HG02943 (cell line): ENCODE measurements around the gene HAPLN2.
"Not testable (repeated sequence)": the region's sequence is repeated elsewhere in the genome, so short reads cannot be mapped to it uniquely, and the experiment has no call there.

Experiments used
- ATAC-seq: cut with Tn5 transposase; IDR thresholded peaks from one replicate; pipeline ENCODE4 v1.9.1; 2021; ENCODE audit warnings: mild to moderate bottlenecking, low read depth, moderate library complexity; ENCODE audit not compliant: unreplicated experiment

Gene HAPLN2

GRCh38 chr1:156616463-156616862, 2.8 kb upstream of the HAPLN2 start:
- no peak for ATAC-seq

- ATAC-seq, result no peak
Observed at GRCh38 chr1:156619582-156619955, 354 bp downstream of the HAPLN2 start.

DNA sequence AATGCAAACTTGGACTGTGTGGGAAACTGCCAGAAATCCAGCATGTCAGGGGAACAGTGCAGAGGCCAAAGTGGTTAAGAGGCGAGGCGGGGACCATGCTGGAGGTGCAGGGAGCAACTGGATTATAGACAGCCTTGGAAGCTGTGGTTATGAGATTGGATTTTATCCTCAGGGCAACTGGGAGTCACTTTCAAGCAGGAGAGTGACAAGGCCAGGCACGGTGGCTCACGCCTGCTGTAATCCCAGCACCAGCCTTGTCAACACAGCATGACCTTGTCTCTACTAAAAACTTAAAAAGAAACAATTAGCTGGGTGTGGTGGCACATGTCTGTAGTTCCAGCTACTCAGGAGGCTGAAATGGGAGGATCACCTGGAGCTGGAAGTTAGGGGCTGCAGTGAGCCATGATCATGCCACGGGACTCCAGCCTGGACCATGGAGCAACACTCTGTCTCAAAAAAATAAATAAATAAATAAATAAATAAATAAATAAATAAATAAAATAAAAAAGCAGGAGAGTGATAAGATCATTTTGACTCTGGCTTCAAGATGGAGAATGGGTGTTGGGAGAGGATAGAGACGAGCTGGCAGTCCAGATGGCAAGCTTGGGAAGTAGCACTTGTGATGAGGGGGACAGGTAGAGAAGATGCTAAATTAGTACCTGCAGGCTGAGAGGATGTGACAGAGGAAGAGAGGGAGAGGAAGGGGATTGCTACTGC, 3.5 kb downstream of the HAPLN2 start:
- no peak for ATAC-seq

DNA sequence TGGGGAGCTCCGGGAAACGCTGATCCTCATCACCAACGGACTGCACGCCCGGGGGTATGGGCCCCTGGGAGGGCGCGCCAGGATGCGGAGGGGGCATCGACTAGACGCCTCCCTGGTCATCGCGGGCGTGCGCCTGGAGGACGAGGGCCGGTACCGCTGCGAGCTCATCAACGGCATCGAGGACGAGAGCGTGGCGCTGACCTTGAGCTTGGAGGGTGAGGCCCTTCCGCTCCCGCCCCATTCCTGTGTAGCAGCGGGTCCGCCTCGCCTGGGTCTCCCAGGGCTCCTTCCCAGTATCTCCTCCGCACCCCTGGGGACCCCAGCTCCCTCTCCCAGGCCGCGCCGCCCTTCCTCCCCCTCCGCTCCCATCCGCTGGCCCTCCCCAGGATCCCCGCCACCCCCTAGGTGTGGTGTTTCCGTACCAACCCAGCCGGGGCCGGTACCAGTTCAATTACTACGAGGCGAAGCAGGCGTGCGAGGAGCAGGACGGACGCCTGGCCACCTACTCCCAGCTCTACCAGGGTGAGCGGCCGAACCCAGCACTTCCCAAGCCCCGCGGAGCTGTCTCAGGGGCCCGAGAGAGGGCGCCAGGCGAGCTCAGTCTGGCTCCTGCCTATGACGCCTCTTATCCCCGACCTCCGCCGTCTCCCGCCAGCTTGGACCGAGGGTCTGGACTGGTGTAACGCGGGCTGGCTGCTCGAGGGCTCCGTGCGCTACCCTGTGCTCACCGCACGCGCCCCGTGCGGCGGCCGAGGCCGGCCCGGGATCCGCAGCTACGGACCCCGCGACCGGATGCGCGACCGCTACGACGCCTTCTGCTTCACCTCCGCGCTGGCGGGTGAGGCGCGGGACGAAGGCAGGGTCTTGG, 5.0 kb downstream of the HAPLN2 start:
- no peak for ATAC-seq

DNA sequence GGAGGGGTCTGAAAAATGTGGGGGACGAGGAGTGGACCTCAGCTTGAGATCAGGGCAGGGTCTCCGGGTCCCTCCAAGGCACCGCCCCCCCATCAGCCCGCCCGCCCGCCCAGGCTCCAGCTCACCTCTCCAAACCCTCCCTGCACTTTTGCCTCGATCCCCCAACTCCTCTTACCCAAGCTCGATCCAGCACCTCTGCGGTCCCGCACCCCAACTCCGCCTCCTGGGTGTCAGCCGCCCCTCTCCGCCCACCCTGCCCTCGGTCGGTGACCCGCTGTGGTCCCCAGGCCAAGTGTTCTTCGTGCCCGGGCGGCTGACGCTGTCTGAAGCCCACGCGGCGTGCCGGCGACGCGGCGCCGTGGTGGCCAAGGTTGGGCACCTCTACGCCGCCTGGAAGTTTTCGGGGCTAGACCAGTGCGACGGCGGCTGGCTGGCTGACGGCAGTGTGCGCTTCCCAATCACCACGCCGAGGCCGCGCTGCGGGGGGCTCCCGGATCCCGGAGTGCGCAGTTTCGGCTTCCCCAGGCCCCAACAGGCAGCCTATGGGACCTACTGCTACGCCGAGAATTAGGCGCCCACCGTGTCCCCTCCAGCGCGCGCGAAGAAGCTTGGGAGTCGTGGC, 5.7 kb downstream of the HAPLN2 start:
- no peak for ATAC-seq

DNA sequence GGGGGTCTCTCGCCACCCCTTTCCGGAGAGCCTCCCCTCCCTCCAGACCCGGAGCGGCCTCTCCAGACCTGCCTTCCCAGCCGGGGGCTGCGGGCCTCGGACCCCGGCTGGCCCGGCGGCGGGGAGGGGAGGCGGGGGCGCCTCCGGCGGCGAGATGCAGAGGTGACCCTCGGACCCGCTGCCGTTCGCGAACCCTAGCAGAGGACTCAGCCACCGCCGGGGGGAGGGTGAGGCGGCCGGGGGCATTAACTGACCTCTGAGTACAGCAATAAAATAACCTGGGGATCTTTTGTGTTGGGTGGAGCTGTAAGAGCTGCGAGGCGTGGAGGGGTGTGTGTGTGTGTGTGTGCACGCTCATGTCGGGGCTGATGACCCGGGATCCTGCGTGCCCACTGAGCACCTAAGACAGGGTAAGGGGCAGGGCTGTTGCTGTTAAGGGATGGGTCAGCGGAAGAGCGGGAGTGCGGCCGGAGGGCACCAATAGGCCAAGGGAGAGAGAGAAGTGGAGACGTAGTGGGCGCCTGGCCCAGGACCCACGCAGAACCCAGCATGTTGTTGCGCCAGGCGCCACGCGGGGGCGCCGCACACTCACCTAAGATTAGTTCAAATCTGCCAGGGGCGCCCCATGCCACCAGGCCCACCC, 6.3 kb downstream of the HAPLN2 start:
- no peak for ATAC-seq

DNA sequence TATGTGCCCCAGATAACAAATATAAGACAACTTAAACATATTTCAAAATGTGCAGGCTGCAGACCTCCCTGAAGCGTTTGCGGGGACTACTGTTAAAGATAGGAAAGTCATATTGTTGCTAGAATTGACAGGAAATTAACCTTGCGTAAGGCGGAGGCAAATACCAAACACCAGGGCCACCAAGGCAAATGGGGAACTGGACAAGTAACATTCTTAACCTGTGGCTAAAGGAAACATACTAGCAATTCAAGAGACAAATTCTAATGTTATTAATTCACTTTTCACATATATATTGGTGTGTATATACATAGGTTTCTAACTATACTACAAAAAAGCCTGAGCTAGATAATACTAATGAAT, 6.8 kb downstream of the HAPLN2 start:
- no peak for ATAC-seq

GRCh38 chr1:156627313-156627880, 8.2 kb downstream of the HAPLN2 start:
- ATAC-seq, result no peak

- ATAC-seq, result no peak
Observed at GRCh38 chr1:156629823-156630449, 10.7 kb downstream of the HAPLN2 start.

DNA sequence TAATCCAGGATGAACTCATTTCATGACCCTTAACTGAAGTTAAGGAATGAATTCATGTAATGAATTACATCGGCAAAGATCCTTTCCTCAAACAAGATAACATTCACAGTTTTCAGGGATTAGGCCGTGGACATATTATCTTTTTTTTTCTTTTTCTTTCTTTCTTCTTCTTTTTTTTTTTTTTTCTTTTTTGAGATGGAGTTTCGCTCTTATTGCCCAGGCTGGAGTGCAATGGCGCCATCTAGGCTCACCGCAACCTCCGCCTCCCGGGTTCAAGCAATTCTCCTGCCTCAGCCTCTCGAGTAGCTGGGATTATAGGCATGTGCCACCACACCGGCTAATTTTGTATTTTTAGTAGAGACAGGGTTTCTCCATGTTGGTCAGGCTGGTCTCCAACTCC, 11.9 kb downstream of the HAPLN2 start:
- ATAC-seq, result not testable (repeated sequence)

DNA sequence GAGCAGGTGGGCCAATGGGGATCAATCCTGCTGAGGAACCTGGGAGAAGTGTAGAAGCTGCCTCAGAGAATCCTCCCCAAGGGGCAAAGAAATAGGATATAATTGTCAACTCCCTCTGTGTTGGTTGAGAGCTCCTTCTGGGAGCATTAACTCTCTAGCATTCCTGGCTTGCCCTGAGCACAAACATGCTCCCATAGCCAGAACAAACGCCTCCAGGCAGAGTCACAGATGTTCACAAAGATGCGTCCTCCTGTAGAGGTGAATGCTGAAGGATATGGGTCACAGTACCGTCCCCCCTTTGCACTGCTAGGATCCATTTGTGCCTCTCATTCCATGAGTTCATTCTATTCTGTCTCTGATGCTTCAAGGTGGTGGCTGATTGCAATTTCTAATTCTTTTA, 13.1 kb downstream of the HAPLN2 start:
- ATAC-seq, result no peak

- ATAC-seq, result no peak
Observed at GRCh38 chr1:156638189-156638985, 19.2 kb downstream of the HAPLN2 start.

- ATAC-seq, result no peak
Observed at GRCh38 chr1:156639601-156640101, 20.4 kb downstream of the HAPLN2 start.

DNA sequence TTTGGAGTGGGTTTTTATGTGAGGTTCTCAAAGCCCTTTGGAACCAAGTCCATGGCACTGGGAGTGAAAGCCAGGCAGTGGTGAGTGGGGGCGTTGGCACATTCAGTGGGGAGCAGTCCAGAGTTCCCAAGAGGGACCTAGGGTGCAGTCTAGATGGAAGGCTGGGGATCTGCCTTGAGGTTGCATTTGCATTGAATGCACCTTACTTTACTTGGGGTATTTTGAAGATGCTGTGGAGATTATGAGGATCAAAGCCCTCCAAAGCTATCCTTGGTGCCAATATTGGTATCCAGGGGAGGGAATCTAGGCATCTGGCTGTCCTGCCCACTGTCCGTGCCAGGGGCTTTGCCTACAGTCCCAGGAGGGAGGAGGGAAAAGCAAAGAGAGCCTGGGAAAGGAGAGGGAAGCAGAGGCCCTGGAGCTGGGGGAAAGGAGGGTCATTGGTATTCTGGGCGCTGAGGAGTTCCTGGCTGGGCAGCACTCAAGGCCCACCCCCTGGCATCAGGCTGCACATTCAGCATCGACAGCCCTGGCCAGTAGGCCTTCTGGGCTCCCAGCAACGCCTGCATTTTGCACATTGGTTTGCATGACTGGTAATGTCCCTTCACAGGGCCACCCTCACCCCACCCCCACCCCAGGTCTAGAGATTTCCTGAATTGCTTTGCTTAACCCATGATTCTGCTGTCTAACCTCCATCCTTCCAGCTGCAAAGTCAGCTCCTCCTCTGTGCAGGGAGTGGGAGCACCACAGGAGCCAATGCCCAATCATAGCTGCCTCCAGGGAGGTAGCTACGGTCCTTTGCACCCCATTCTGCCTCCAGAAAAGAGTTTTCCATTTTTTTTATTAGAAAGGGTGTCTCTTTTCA, 21.9 kb downstream of the HAPLN2 start:
- ATAC-seq, result no peak

- ATAC-seq, result no peak
Observed at GRCh38 chr1:156641761-156642264, 22.6 kb downstream of the HAPLN2 start, which contains the start of gene BCAN. Gene BCAN (plus strand): TSS chr1:156642117. CDS start chr1:156646055, 3,938 bp downstream.

DNA sequence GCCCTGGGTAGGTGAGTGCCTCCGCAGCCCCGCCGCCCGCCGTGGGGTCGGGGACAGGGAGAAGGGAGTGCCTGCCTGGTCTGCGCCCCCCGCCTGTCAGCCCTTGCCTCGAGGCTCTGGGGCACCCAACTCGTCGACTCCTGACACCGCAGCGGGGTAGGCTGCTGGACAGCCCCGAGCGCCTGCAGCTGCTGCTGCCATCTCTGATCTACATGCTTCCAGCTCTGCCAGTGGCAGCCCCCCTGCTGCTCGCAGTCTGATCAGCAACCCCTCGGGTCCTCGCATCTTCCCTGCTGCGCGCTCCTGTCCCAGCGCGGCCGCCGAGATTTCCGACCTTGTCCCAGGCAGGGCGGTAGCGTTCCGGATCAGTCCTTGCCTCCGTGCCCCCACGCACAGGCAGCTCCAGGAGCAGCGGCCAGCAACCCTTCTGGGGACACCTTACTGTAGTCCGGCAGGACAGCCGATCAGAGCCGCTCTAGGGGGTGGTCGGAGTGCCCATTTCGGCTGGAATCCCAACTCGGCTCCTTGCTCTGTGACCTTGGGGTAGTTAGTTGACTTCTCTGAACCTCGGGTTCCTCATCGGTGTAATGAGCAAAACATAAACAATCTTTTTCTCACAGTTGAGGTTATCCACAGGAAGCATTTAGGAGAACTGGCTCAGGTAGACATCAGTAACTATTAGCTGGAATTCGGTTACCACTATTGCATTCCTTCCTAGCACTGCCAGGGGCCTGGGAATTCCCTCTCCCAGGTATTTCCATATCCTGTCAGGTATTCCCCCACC, 23.2 kb downstream of the HAPLN2 start:
- no peak for ATAC-seq

DNA sequence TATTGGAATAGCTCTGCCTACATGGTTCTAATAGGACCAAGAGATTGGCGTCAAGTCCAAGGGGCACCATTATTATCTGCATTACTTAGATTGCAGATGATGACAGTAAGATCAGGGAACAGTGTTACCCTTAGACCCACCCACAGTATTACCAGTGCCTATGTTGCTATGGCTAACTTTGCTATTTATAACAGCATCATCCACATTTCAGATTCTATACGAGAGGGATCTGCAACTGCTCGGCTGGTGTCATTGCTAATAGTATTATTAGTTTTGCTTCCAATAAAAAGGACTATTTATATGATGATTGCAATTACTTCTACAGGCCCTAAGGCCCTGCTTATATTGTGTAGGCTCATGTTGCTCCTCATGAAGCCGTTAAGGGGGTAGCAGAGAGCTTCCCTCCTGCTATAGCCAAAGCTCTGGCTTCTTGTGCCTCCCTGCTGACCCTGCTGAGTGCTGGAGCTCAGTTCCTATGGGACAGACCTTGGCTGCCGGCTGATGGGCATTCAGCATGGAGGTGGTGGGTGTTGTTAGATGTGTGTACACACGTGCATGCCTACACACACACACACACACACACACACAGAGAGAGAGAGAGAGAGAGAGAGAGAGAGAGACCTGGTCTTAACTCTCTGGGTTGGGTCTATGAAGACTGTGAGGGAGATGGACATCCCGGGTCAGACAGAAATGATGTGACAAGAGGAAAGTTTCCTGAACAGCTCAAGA, 24.0 kb downstream of the HAPLN2 start:
- no peak for ATAC-seq
